Measurements from ENCODE around the gene MYH14.

Gene MYH14

GRCh38 chr19:50242581-50242980 lies 39.2 kb downstream of the MYH14 start:
- H3K9me3 ChIP-seq (ENCODE audit: insufficient read depth, low read length) = no peaks in the 10 kb centered on the region
- no peak for TF ChIP-seq CTCF (IDR thresholded peaks at IDR 0.05; ENCODE audit: insufficient read depth, low read length, poor library complexity, severe bottlenecking)
- TF ChIP-seq EZH2phosphoT487 (conservative IDR thresholded peaks at IDR 0.05; ENCODE audit: low read length) = no peak
- no peak overlapping the region for H3K4me3 ChIP-seq (ENCODE audit: insufficient read depth, low read length, poor library complexity, severe bottlenecking)
- no peaks in the 10 kb centered on the region for H3K79me2 ChIP-seq (ENCODE audit: insufficient read depth, low read length)
- no peaks in the 10 kb centered on the region for H3F3A ChIP-seq (ENCODE audit: insufficient read depth)
- no peak overlapping the region for H3K4me2 ChIP-seq (ENCODE audit: low read depth, low read length, poor library complexity, severe bottlenecking)
- H2AFZ ChIP-seq (ENCODE audit: low read depth, low read length, severe bottlenecking) = no peak overlapping the region
- H4K20me1 ChIP-seq (ENCODE audit: low read depth, low read length) = no peaks in the 10 kb centered on the region
- H3K36me3 ChIP-seq (ENCODE audit: low read length) = no peaks in the 10 kb centered on the region
- H3K9me2 ChIP-seq (replicated peaks; ENCODE audit: insufficient read depth, low read length) = no peaks in the 10 kb centered on the region
- no peak overlapping the region for H3K27ac ChIP-seq (ENCODE audit: low read depth, low read length)
- H3K27me3 ChIP-seq (ENCODE audit: low read length) = no peaks in the 10 kb centered on the region
- H3K9ac ChIP-seq (ENCODE audit: low read length) = no peak overlapping the region

- Histone ChIP-seq H3K27ac (ENCODE audit: low read depth, low read length) (no peak overlapping the region), H4K20me1 (ENCODE audit: low read depth, low read length) (no peaks in the 10 kb centered on the region), H3K9me2 (replicated peaks; ENCODE audit: insufficient read depth, low read length) (no peaks in the 10 kb centered on the region), H3K79me2 (ENCODE audit: insufficient read depth, low read length) (no peaks in the 10 kb centered on the region), H2AFZ (ENCODE audit: low read depth, low read length, severe bottlenecking) (no peak overlapping the region), H3F3A (ENCODE audit: insufficient read depth) (no peaks in the 10 kb centered on the region), H3K36me3 (ENCODE audit: low read length) (no peaks in the 10 kb centered on the region), H3K4me2 (ENCODE audit: low read depth, low read length, poor library complexity, severe bottlenecking) (no peak overlapping the region), H3K27me3 (ENCODE audit: low read length) (no peaks in the 10 kb centered on the region), H3K4me3 (ENCODE audit: insufficient read depth, low read length, poor library complexity, severe bottlenecking) (no peak overlapping the region), H3K9me3 (ENCODE audit: insufficient read depth, low read length) (no peaks in the 10 kb centered on the region), H3K9ac (ENCODE audit: low read length) (no peak overlapping the region)
- TF ChIP-seq EZH2phosphoT487 (conservative IDR thresholded peaks at IDR 0.05; ENCODE audit: low read length) (no peak), CTCF (IDR thresholded peaks at IDR 0.05; ENCODE audit: insufficient read depth, low read length, poor library complexity, severe bottlenecking) (no peak)
These were observed 41.3 kb downstream of the MYH14 start for GRCh38 chr19:50244695-50245094.

GRCh38 chr19:50248413-50248812 lies 45.0 kb downstream of the MYH14 start:
- H3K9me2 ChIP-seq (replicated peaks; ENCODE audit: insufficient read depth, low read length) = no peaks in the 10 kb centered on the region
- H3K4me2 ChIP-seq (ENCODE audit: low read depth, low read length, poor library complexity, severe bottlenecking) = no peak overlapping the region
- H3K36me3 ChIP-seq (ENCODE audit: low read length) = no peaks in the 10 kb centered on the region
- H3K27ac ChIP-seq (ENCODE audit: low read depth, low read length) = no peak overlapping the region
- H3K4me3 ChIP-seq (ENCODE audit: insufficient read depth, low read length, poor library complexity, severe bottlenecking) = no peak overlapping the region
- H3K27me3 ChIP-seq (ENCODE audit: low read length) = no peaks in the 10 kb centered on the region
- H2AFZ ChIP-seq (ENCODE audit: low read depth, low read length, severe bottlenecking) = no peak overlapping the region
- no peaks in the 10 kb centered on the region for H3F3A ChIP-seq (ENCODE audit: insufficient read depth)
- TF ChIP-seq EZH2phosphoT487 (conservative IDR thresholded peaks at IDR 0.05; ENCODE audit: low read length) = no peak
- TF ChIP-seq CTCF (IDR thresholded peaks at IDR 0.05; ENCODE audit: insufficient read depth, low read length, poor library complexity, severe bottlenecking) = no peak
- no peaks in the 10 kb centered on the region for H3K9me3 ChIP-seq (ENCODE audit: insufficient read depth, low read length)
- no peaks in the 10 kb centered on the region for H3K79me2 ChIP-seq (ENCODE audit: insufficient read depth, low read length)
- no peaks in the 10 kb centered on the region for H4K20me1 ChIP-seq (ENCODE audit: low read depth, low read length)
- H3K9ac ChIP-seq (ENCODE audit: low read length) = no peak overlapping the region
